HG03520 (cell line): ENCODE results near the gene CEP162.
"Not testable (repeated sequence)": the region's sequence is repeated elsewhere in the genome, so short reads cannot be mapped to it uniquely, and the experiment has no call there.

Experiments used
- ATAC-seq: cut with Tn5 transposase; IDR thresholded peaks from one replicate; pipeline ENCODE4 v1.9.1; 2021; ENCODE audit warnings: mild to moderate bottlenecking, moderate library complexity; ENCODE audit not compliant: unreplicated experiment

CEP162 gene

GRCh38 chr6:84243240-84243639, 15.8 kb upstream of the CEP162 start:
- ATAC-seq: no peak

DNA sequence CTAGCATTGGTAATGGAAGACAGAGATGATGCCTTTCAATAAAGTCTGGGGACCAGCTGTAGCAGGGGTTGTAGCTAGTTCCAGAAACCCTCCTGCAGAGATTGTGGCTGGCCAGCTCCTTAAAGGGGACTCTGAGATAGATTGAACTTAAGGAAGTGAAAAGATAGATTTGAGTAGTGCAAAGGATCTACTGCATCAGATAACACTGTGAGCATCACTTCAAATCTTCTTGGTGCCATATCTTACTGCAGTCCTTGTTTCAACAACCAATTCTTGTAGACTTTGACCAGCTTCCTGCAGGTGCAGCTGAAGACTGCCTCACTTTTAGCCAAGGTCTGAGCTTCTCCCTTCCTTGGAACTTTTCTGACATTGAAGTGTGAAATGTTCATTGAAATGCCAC, 14.8 kb upstream of the CEP162 start:
- ATAC-seq: peak; percentile 77

GRCh38 chr6:84228198-84228543, 728 bp upstream of the CEP162 start:
- no peak for ATAC-seq

GRCh38 chr6:84227044-84227433, 404 bp downstream of the CEP162 start:
- ATAC-seq: peak; percentile 2

DNA sequence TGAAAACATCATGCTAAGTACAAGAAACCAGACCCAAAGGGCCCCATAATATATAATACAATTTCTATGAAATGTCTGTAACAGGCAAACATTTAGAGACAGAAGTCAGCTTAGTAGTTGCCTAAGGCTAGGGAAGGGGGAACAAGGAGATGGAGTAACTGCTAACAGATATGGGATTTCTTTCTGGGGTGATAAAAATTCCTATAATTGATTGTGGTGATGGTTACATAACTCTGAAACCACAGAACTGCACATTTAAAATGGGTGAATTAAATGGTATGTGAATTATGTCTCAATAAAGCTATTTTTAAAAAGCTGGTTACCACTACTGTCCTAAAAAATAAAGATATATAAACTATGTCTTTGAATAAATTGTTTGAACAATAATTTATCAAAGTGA, 3.2 kb downstream of the CEP162 start:
- no peak for ATAC-seq

GRCh38 chr6:84223608-84224007, 3.8 kb downstream of the CEP162 start:
- ATAC-seq: not testable (repeated sequence)

GRCh38 chr6:84222426-84222825, 5.0 kb downstream of the CEP162 start:
- ATAC-seq: no peak

- ATAC-seq: no peak
Observed at GRCh38 chr6:84220809-84221409, 6.5 kb downstream of the CEP162 start.

GRCh38 chr6:84218091-84218490, 9.4 kb downstream of the CEP162 start:
- no peak for ATAC-seq

DNA sequence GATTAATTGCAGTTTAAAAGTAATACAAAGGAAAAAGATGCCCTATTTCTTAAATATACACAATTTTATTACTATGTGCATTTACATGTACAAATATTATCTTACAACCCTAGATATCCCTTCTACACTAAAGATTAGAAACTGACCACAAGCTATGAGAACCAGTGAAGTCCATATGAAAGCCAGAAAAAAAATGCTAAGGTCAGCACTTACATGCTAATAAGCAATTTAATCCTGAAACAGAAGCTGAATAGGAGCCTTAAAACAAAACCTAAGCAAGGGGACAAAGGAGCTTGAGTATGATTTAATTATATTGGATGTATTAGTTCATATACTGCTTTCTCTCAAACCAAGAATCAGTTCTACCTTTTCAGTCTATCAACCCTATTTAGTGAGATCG, 14.2 kb downstream of the CEP162 start:
- ATAC-seq: no peak

DNA sequence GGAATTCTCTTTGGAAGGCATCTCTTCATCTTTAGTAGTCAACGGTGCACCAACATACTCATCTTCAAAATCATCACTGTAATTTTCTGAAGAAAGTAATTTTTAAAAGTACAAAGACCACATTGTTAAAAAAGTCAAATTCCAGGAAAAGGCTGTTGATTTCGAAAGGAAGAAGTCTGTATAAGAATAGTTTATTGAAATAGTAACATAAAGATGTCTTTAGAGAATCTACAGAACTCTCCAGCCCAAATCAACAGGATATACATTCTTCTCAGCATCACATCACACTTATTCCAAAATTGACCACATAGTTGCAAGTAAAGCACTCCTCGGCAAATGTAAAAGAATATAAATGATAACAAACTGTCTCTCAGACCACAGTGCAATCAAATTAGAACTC, 23.4 kb downstream of the CEP162 start:
- no peak for ATAC-seq

DNA sequence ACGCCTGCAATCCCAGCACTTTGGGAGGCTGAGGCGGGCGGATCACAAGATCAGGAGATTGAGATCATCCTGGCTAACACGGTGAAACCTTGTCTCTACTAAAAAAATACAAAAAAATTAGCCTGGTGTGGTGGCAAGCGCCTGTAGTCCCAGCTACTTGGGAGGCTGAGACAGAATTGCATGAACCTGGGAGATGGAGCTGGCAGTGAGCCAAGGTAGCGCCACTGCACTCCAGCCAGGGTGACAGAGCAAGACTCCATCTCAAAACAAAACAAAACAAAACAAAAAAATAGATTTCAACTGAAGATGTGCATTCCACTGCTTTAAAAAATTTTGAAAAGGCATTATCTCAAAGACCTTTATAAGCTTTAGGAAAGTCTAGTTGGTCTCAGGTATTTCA, 27.5 kb downstream of the CEP162 start:
- not testable (repeated sequence) for ATAC-seq

- no peak for ATAC-seq
Observed at GRCh38 chr6:84197708-84198107, 29.7 kb downstream of the CEP162 start.

GRCh38 chr6:84193114-84193708, 34.2 kb downstream of the CEP162 start:
- ATAC-seq: no peak

GRCh38 chr6:84191802-84192201, 35.6 kb downstream of the CEP162 start:
- ATAC-seq: no peak

DNA sequence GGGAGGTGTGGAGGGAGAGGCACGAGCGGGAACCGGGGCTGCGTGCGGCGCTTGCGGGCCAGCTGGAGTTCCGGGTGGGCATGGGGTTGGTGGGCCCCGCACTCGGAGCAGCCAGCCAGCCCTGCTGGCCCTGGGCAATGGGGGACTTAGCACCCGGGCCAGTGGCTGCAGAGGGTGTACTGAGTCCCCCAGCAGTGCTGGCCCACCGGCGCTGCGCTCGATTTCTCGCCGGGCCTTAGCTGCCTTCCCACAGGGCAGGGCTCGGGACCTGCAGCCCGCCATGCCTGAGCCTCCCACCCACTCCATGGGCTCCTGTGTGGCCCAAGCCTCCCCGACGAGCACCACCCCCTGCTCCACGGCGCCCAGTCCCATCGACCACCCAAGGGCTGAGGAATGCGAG, 38.1 kb downstream of the CEP162 start:
- ATAC-seq: not testable (repeated sequence)

- no peak for ATAC-seq
Observed at GRCh38 chr6:84183430-84183829, 44.0 kb downstream of the CEP162 start.

DNA sequence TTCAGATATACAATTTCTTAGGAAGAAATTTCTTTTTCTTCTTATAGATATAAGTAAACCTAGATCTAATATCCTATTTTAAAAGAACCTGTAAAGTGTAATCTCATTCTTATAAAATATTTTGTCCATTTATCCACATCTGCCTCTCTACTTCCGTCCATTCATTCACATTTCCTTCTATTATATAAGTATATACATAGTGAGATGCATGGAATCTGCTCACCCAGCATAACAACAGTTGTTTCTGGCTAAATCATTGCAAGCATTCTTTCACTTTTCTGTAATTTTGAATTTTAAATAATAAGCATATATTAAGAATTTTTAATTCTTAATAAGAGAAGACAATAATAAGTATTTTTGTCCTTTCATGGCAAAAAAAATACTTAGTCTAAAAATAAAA, 45.4 kb downstream of the CEP162 start:
- ATAC-seq: no peak

DNA sequence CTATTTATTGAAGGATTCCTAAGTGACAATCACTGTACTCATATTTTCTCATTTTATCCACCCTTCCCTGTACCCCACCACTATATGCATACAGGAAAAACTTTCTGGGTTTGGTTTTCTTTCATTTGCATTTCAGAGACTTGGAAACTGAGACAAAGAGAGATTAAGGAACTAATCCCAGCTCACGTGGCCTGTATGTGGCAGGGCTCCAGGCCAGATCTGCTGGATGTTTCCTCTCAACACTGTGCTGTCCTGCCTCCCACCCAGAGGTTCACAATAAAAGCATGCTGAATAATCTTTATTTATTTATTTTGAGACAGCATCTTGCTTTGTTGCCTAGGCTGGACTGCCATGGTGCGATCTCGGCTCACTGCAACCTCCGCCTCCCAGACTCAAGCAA, 50.2 kb downstream of the CEP162 start:
- ATAC-seq: no peak

GRCh38 chr6:84172574-84172973, 54.9 kb downstream of the CEP162 start:
- no peak for ATAC-seq

DNA sequence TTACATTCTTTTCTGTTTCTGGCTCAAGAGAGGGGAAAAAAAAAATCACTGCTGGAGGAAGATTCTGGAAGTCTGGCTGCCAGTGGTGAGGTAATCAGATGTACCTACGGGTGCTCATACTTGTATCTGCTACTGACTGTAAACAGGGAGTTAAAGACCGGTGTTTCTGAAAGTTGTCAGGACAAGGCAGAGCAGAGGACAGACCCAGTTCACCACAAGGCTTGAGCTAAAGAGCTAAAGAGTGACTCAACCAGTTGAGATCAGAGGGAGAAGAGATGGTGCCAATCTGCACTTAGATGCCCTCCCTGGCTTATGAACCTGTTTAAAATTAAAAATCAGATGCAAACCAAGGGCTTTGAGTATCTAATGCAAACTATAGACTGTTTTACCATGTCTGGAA, 55.4 kb downstream of the CEP162 start:
- ATAC-seq: no peak

GRCh38 chr6:84167457-84167856, 60.0 kb downstream of the CEP162 start:
- ATAC-seq: no peak

DNA sequence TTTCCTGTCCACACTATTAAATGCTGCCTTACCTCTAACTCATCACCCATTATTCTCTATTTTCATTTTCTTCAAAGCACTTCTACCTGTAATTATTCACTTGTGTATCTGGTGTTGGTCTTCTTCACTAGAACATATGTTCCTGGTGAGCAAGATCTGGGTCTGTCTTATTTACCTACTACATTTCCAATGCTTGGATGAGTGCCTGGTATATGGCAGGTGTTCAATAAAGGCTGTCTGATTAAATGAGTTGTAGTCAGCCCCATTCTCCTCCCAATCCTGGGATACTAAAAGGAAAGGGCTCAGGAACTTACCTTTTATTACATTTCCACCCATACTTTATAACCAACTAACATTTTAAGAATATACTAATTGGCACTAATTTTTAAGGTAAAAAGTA, 61.0 kb downstream of the CEP162 start:
- no peak for ATAC-seq
